AG08396 (cell line): ENCODE measurements around the gene BASP1.
"Not testable (repeated sequence)": the region's sequence is repeated elsewhere in the genome, so short reads cannot be mapped to it uniquely, and the experiment has no call there.

Source experiments
- DNase-seq: peaks from one replicate; pipeline ENCODE4 v3.0.0; 2012; ENCODE audit warnings: low spot score, mixed read lengths

BASP1 gene

DNA sequence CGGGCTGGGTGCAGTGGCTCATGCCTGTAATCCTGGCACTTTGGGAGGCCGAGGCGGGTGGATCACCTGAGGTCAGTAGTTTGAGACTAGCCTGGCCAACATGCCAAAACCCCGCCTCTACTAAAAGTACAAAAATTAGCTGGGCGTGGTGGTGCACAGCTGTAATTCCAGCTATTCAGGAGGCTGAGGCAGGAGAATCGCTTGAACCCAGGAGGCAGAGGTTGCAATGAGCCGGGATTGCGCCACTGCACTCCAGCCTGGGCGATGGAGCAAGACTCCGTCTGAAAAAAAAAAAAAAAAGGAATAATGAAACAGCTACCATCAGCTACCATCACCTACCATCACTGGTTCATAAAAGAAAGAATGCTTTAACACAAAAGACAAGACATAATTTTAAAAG lies 25.9 kb upstream of the BASP1 start:
- not testable (repeated sequence) for DNase-seq

DNA sequence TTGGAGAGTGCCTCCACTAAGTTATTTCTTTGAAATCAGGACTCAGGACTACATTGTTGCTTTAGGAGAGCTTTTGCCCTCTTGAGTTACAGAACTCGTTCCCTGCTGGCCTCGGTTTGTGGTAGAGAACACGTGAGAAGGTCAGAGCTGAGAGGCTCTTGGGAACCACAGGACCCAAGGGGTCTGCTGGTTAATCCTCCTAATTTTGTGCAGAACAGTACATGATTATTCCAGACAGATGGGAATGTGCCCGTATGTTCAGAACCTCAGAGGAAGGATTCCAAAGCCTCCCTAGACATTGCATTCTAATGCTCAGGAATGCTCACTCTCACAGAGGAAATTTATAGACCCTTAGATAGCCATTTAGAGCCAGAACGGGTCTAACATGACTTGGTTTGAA lies 25.2 kb upstream of the BASP1 start:
- DNase-seq: no peak

GRCh38 chr5:17196024-17196423 lies 21.4 kb upstream of the BASP1 start:
- DNase-seq: no peak

DNA sequence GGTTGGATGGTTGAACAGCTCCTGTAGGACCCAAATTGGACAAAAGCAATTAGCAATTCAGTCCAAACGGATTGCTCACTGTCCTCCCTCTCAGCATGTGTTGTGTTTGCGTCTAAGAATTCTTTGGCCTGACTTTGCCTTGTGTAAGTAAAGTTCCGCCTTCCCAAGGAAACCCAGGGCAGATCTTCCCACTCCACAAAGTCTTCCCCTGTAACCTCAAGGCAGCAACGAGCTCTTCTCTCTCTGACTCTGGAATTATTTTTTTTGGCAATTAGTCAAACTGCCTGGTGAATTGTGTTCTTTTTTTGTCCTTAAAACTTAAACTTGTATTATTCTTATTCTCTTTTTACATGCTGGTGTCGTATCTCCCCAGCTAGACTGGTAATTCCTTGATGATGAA lies 20.7 kb upstream of the BASP1 start:
- DNase-seq: no peak

DNA sequence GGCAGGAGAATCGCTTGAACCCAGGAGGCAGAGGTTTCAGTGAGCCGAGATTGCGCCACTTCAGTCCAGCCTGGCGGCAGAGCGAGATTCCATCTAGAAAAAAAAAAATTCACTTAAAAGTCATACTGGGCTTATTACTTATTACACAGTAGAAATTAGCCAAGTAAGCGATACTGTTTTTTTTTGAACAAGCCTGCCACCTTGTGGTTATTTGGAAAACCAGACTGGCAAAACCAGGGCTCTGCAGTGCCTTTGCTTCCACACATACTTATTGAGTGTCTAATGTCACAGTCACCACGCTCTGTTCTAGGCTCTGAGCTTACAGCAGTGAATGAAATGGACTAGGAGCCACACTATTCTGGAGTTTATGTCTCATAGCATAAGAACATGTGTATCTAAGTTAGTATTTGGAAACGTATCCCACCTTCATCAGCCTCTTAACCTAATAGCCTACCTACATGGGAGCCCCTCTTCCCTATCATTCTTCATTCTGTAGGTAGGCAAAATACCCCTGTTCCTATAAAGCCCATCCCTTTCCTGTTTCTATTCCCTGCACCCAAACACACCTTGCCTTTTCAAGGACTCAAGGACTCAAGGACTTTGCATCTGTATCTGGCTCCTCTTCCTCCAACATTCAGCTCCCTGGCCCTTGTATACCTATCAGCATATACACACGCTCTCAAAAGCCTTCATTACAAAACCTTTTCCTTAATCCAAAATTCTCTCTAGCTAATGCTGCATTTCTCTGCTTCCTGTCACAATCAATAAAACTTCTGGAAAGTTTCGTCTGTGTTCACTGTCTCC lies 13.9 kb upstream of the BASP1 start:
- DNase-seq: peak; percentile 75

GRCh38 chr5:17204133-17204489 lies 13.3 kb upstream of the BASP1 start:
- DNase-seq: no peak

GRCh38 chr5:17206021-17206420 lies 11.4 kb upstream of the BASP1 start:
- DNase-seq: no peak

DNA sequence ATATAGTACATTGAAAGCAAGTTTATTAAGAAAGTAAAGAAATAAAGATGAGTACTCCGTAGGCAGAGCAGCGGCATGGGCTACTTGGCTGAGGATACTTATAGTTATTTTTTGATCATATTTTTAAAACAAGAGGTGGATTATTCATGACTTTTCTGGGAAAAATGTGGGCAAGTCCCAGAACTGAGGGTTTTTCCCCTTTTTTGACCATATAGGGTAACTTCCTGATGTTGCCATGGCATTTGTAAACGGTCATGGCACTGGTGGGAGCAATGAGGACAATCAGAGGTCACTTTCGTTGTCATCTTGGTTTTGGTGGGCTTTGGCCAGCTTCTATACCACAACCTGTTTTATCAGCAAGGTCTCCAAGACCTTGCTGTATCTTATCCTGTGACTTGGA lies 5.2 kb upstream of the BASP1 start:
- no peak for DNase-seq

GRCh38 chr5:17212996-17213395 lies 4.4 kb upstream of the BASP1 start:
- no peak for DNase-seq

- no peak for DNase-seq
These were observed 3.5 kb upstream of the BASP1 start for GRCh38 chr5:17213938-17214337.

GRCh38 chr5:17214893-17215292 lies 2.5 kb upstream of the BASP1 start:
- no peak for DNase-seq

DNA sequence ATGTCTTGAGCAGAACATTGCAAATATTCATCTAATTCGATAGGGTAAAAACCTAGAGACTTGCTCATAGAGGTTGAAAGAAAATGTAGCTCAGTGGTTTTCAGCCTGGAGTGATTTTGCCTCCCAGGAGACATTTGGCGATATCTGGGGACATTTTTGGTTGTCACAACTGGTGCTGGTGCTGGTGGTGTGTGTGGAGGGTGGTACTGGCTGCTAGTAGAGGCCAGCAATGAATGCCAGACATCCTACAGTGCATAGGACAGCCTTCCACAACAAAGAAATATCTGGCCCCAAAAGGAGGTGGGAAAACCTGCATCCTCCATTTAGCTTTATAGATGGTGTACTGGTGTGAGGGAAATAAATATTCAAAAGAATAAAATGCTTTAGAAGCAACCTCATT lies 2.1 kb upstream of the BASP1 start:
- DNase-seq: no peak

- DNase-seq: peak; percentile 73
These were observed 1.1 kb upstream of the BASP1 start for GRCh38 chr5:17216176-17216973.

GRCh38 chr5:17216974-17217492 lies 398 bp upstream of the BASP1 start:
- DNase-seq: peak; percentile 66

GRCh38 chr5:17218353-17219005 lies 1.0 kb downstream of the BASP1 start:
- DNase-seq: peak; percentile 61

GRCh38 chr5:17219006-17219422 lies 1.6 kb downstream of the BASP1 start:
- peak; percentile 44 for DNase-seq

DNA sequence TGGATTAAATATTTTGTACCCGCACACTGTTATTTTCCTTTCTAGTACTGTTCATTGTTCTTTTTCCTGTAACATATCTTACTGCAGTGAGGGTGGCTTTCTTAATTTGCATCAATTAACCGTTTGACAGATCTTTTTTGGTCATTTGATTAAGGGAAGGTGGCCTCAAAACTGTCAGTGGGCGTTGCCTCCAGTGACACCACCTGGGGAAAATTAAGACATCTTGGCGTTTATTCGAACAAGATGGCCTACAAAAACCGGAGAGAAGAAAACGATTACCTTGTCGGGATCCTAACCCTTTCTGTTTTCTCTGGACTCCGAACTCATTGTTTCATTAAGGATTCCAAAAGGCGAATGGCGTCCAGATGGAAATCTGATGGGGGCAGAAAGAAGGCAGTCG lies 2.0 kb downstream of the BASP1 start:
- no peak for DNase-seq

GRCh38 chr5:17219992-17220391 lies 2.6 kb downstream of the BASP1 start:
- no peak for DNase-seq

DNA sequence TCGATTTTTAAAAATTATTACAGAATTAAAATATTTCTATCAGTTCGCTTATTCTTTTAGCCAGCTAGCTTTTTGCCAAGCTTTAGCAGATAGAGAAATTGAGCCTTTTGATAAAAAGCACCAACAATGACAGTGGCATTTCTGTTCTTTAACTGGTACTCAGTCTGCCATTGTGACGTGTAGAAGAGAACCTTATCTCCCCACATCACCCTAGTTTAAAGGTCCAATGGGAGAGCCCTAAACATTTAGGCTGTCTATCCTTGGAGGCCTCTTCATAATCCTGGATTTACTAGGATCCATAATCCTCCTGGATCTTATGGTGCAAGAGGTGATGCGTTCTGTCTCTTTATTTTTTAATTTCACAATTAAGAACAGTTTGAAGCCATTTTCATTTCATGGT lies 3.0 kb downstream of the BASP1 start:
- no peak for DNase-seq

DNA sequence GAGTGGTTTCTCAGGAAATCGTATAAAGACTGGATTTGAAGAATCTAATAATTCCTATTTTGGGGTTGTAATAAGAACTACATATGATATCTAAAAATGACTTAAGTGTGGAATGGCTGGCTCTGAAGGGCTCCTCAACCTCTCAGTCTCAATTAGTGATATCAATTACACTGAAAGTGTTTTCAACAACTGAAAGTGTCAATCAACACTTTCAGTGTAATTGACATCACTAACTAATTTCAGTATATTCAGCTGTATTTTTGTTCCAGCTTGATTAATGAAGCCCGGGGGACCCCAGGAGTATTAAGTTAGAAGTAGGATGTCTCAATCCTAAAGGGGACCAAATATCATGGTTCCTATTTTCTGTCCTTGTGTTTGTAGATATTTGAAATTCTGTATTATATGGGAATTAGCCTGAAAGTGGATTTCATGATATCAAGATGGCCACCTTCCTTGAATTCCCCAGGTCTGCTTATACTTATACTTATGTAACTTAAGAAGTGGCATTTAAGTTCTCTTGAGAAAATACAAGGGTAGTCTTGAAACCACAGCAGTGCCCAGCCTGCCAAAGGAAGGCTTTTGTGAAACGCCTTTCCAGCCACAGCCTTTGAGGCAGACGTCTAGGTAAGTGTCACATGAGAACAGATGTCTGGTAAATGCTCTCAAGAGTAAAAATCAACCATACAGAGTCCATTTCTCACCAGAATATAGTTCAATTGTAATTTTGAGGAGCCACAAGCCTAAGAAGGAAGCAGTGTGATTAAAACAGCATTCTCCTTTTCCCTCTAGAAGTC lies 4.6 kb downstream of the BASP1 start:
- no peak for DNase-seq

- no peak for DNase-seq
These were observed 5.2 kb downstream of the BASP1 start for GRCh38 chr5:17222664-17223063.
